PC-9 (cell line): ENCODE data around the gene GPLD1.

Experiments used
- EZH2 ChIP-seq: fragments of 200-600 bp; sonication (generic); IDR thresholded peaks from 2 replicates; pipeline ENCODE4 v1.8.0; 2017; ENCODE audit warnings: antibody characterized with exemption, low read depth
- TF ChIP-seq, protein P1 (sequence below): fragments of 200-600 bp; sonication (generic); conservative IDR thresholded peaks from 2 replicates; pipeline ENCODE4 v1.6.1; 2017; ENCODE audit warnings: mixed run types, antibody characterized with exemption, mild to moderate bottlenecking, moderate library complexity

GRCh38 chr6:24454452-24454851 lies 34.9 kb downstream of the GPLD1 start:
- TF ChIP-seq EZH2 = no peak
- TF ChIP-seq, protein P1, sequence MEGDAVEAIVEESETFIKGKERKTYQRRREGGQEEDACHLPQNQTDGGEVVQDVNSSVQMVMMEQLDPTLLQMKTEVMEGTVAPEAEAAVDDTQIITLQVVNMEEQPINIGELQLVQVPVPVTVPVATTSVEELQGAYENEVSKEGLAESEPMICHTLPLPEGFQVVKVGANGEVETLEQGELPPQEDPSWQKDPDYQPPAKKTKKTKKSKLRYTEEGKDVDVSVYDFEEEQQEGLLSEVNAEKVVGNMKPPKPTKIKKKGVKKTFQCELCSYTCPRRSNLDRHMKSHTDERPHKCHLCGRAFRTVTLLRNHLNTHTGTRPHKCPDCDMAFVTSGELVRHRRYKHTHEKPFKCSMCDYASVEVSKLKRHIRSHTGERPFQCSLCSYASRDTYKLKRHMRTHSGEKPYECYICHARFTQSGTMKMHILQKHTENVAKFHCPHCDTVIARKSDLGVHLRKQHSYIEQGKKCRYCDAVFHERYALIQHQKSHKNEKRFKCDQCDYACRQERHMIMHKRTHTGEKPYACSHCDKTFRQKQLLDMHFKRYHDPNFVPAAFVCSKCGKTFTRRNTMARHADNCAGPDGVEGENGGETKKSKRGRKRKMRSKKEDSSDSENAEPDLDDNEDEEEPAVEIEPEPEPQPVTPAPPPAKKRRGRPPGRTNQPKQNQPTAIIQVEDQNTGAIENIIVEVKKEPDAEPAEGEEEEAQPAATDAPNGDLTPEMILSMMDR = no peak
